Measurements from ENCODE around the gene KLC3. TPM values are rescaled to one million over a fixed set of nuclear protein-coding genes. Genes with fewer than 3 reads are reported as not detected.

KLC3 gene
- total RNA-seq, 1 experiment from 2014 or later: 23.4 TPM

- H2AFZ ChIP-seq (ENCODE audit: low read length): no peak overlapping the region
- no peak overlapping the region for H3K9ac ChIP-seq (ENCODE audit: low read length)
- no peak overlapping the region for H3K27ac ChIP-seq (ENCODE audit: low read length)
- TF ChIP-seq, protein P1, sequence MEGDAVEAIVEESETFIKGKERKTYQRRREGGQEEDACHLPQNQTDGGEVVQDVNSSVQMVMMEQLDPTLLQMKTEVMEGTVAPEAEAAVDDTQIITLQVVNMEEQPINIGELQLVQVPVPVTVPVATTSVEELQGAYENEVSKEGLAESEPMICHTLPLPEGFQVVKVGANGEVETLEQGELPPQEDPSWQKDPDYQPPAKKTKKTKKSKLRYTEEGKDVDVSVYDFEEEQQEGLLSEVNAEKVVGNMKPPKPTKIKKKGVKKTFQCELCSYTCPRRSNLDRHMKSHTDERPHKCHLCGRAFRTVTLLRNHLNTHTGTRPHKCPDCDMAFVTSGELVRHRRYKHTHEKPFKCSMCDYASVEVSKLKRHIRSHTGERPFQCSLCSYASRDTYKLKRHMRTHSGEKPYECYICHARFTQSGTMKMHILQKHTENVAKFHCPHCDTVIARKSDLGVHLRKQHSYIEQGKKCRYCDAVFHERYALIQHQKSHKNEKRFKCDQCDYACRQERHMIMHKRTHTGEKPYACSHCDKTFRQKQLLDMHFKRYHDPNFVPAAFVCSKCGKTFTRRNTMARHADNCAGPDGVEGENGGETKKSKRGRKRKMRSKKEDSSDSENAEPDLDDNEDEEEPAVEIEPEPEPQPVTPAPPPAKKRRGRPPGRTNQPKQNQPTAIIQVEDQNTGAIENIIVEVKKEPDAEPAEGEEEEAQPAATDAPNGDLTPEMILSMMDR (conservative IDR thresholded peaks at IDR 0.05; ENCODE audit: low read depth, low read length): no peak
- TF ChIP-seq EZH2 (IDR thresholded peaks at IDR 0.05; ENCODE audit: low read length, unreplicated experiment) (no peak), EZH2phosphoT487 (IDR thresholded peaks at IDR 0.05; ENCODE audit: borderline replicate concordance, low read length) (no peak)
- H3K79me2 ChIP-seq (ENCODE audit: low read length): no peaks in the 10 kb centered on the region
- no peak overlapping the region for H3K4me3 ChIP-seq (ENCODE audit: low read length)
- ATAC-seq: no peak
- H3K4me1 ChIP-seq (ENCODE audit: insufficient read depth, low read length): no peaks in the 10 kb centered on the region
- no peak overlapping the region for H3K4me2 ChIP-seq (ENCODE audit: low read length)
- DNase-seq: no peak
- H3K9me3 ChIP-seq (ENCODE audit: low read length): no peaks in the 10 kb centered on the region
- BruUV-seq (replicated peaks): no TSS peak
- H3F3A ChIP-seq (ENCODE audit: low read length, unreplicated experiment): no peaks in the 10 kb centered on the region
- no peaks in the 10 kb centered on the region for H4K20me1 ChIP-seq (ENCODE audit: low read length)
- no peaks in the 10 kb centered on the region for H3K27me3 ChIP-seq (ENCODE audit: low read length)
- ChIA-PET CTCF (no interaction called here), POLR2A (ENCODE audit: unreplicated experiment) (no interaction called here)
- intact Hi-C loops (cut with micrococcal nuclease): no loop called here
- no peaks in the 10 kb centered on the region for H3K36me3 ChIP-seq (ENCODE audit: low read depth, low read length)
- no peaks in the 10 kb centered on the region for H3K9me2 ChIP-seq (replicated peaks; ENCODE audit: low read length)
These were observed 38.1 kb upstream of the KLC3 start for GRCh38 chr19:45302416-45302815.

- CTCF ChIA-PET: no interaction called here
- H3K4me2 ChIP-seq (ENCODE audit: low read length): no peak overlapping the region
- H3K27me3 ChIP-seq (ENCODE audit: low read length): no peaks in the 10 kb centered on the region
- DNase-seq (no peak), ATAC-seq (no peak)
- no peaks in the 10 kb centered on the region for H3K36me3 ChIP-seq (ENCODE audit: low read depth, low read length)
- H3K9me3 ChIP-seq (ENCODE audit: low read length): no peaks in the 10 kb centered on the region
- no peak overlapping the region for H2AFZ ChIP-seq (ENCODE audit: low read length)
- H3F3A ChIP-seq (ENCODE audit: low read length, unreplicated experiment): no peaks in the 10 kb centered on the region
- no peaks in the 10 kb centered on the region for H3K4me1 ChIP-seq (ENCODE audit: insufficient read depth, low read length)
- H4K20me1 ChIP-seq (ENCODE audit: low read length): no peaks in the 10 kb centered on the region
- H3K9me2 ChIP-seq (replicated peaks; ENCODE audit: low read length): no peaks in the 10 kb centered on the region
- H3K9ac ChIP-seq (ENCODE audit: low read length): no peak overlapping the region
- POLR2A ChIA-PET (ENCODE audit: unreplicated experiment): no interaction called here
- H3K4me3 ChIP-seq (ENCODE audit: low read length): no peak overlapping the region
- intact Hi-C loops (cut with micrococcal nuclease): no loop called here
- TF ChIP-seq, protein P1 (conservative IDR thresholded peaks at IDR 0.05; ENCODE audit: low read depth, low read length): no peak
- no peak for TF ChIP-seq EZH2 (IDR thresholded peaks at IDR 0.05; ENCODE audit: low read length, unreplicated experiment)
- TF ChIP-seq EZH2phosphoT487 (IDR thresholded peaks at IDR 0.05; ENCODE audit: borderline replicate concordance, low read length): no peak
- H3K27ac ChIP-seq (ENCODE audit: low read length): no peak overlapping the region
- no peaks in the 10 kb centered on the region for H3K79me2 ChIP-seq (ENCODE audit: low read length)
- no TSS peak for BruUV-seq (replicated peaks)
These were observed 37.1 kb upstream of the KLC3 start for GRCh38 chr19:45303269-45304060.

DNA sequence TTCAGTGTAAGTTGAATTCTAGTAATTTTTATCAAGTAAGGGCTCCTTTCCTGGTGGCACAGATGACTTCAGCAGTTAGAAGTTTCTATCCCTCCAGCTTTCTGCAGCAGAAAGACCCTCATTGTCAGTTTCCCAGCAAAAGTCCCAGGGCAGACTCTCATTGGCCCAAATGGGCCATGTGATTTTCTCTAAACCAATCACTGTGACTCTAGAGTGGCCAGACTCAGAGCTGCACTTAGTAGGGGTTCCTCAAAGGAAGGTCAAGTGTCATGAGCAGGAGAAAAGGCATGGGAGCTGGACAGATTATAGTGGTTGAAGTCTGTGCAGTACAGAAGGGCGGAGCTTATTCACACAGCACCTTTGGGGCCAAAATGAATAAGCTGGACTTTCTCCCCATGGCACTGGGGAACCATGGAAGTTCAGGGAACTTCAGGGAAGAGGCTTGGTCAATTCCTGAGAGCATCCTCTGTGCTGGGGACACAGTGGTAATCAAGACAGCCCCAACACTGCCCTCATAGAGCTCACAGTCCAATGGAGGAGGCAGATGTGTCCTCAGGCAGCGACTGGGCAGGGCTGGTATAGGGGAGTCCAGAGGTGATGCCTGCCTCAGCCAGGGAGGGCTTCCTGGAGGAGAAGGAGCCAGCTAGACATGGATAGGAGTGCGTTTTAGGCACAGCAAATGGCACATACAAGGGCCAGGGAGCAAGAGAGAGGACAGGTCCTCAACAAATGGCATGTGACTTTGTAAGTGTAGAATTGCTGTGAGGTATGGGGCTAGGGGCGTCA is 36.2 kb upstream of the KLC3 start:
- Histone ChIP-seq H2AFZ (ENCODE audit: low read length) (no peak overlapping the region), H3K27me3 (ENCODE audit: low read length) (no peaks in the 10 kb centered on the region), H3K9me3 (ENCODE audit: low read length) (no peaks in the 10 kb centered on the region), H3K36me3 (ENCODE audit: low read depth, low read length) (no peaks in the 10 kb centered on the region), H4K20me1 (ENCODE audit: low read length) (no peaks in the 10 kb centered on the region), H3K4me1 (ENCODE audit: insufficient read depth, low read length) (no peaks in the 10 kb centered on the region), H3K4me3 (ENCODE audit: low read length) (no peak overlapping the region), H3K9me2 (replicated peaks; ENCODE audit: low read length) (no peaks in the 10 kb centered on the region), H3K79me2 (ENCODE audit: low read length) (no peaks in the 10 kb centered on the region), H3F3A (ENCODE audit: low read length, unreplicated experiment) (no peaks in the 10 kb centered on the region), H3K27ac (ENCODE audit: low read length) (no peak overlapping the region), H3K4me2 (ENCODE audit: low read length) (no peak overlapping the region), H3K9ac (ENCODE audit: low read length) (no peak overlapping the region)
- ChIA-PET CTCF (no interaction called here), POLR2A (ENCODE audit: unreplicated experiment) (no interaction called here)
- TF ChIP-seq EZH2 (IDR thresholded peaks at IDR 0.05; ENCODE audit: low read length, unreplicated experiment) (no peak), EZH2phosphoT487 (IDR thresholded peaks at IDR 0.05; ENCODE audit: borderline replicate concordance, low read length) (no peak)
- TF ChIP-seq, protein P1 (conservative IDR thresholded peaks at IDR 0.05; ENCODE audit: low read depth, low read length): no peak
- ATAC-seq (no peak), DNase-seq (no peak)
- BruUV-seq (replicated peaks): no TSS peak
- intact Hi-C loops (cut with micrococcal nuclease): no loop called here
